Measurements from ENCODE around the gene TRAK1.

The TRAK1 gene

GRCh38 chr3:42214565-42215283 is 123.6 kb downstream of the TRAK1 start:
- DNase-seq, result no peak

GRCh38 chr3:42216302-42216701 is 125.1 kb downstream of the TRAK1 start:
- DNase-seq, result no peak

- no peak for DNase-seq
Measured at GRCh38 chr3:42216931-42217333, 125.8 kb downstream of the TRAK1 start.

- no peak for DNase-seq
Measured at GRCh38 chr3:42220436-42221121, 129.4 kb downstream of the TRAK1 start.

- DNase-seq, result no peak
Measured at GRCh38 chr3:42222942-42223693, 132.0 kb downstream of the TRAK1 start.

- no peak for DNase-seq
Measured at GRCh38 chr3:42224178-42224577, 133.0 kb downstream of the TRAK1 start.

GRCh38 chr3:42224658-42225421 is 133.7 kb downstream of the TRAK1 start:
- no peak for DNase-seq

- DNase-seq, result no peak
Measured at GRCh38 chr3:42225486-42226363, 134.6 kb downstream of the TRAK1 start.

GRCh38 chr3:42226470-42227425 is 135.6 kb downstream of the TRAK1 start:
- peak; percentile 38 for DNase-seq

GRCh38 chr3:42228796-42229195 is 137.6 kb downstream of the TRAK1 start:
- no peak for DNase-seq

- no peak for DNase-seq
Measured at GRCh38 chr3:42229266-42229941, 138.2 kb downstream of the TRAK1 start.

GRCh38 chr3:42229942-42230688 is 139.0 kb downstream of the TRAK1 start:
- DNase-seq, result no peak

GRCh38 chr3:42230860-42231259 is 139.7 kb downstream of the TRAK1 start:
- no peak for DNase-seq

- DNase-seq, result no peak
Measured at GRCh38 chr3:42235532-42235931, 144.4 kb downstream of the TRAK1 start.

GRCh38 chr3:42236611-42237010 is 145.5 kb downstream of the TRAK1 start:
- no peak for DNase-seq

- no peak for DNase-seq
Measured at GRCh38 chr3:42246091-42246490, 154.9 kb downstream of the TRAK1 start.

- DNase-seq, result peak; percentile 30
Measured at GRCh38 chr3:42247576-42248027, 156.4 kb downstream of the TRAK1 start.

- DNase-seq, result no peak
Measured at GRCh38 chr3:42250761-42251160, 159.6 kb downstream of the TRAK1 start.

- no peak for DNase-seq
Measured at GRCh38 chr3:42254566-42254965, 163.4 kb downstream of the TRAK1 start.

Measured in NCI-H524 treated with DMSO at 0.1 percent for 48 hours (cell line).